ENCODE measurements around the gene DRAP1. TPM values are rescaled to one million over a fixed set of nuclear protein-coding genes. Genes with fewer than 3 reads are reported as not detected.
"Not testable (repeated sequence)": the region's sequence is repeated elsewhere in the genome, so short reads cannot be mapped to it uniquely, and the experiment has no call there.

The DRAP1 gene
- polyA plus RNA-seq, 4 donors: 73.3 to 131 (median 95.7) TPM

GRCh38 chr11:65922565-65922964 is 3.3 kb downstream of the DRAP1 start:
- DNase-seq (ENCODE audit: low read depth in 4 of 4, low spot score in 2 of 4): no peak

DNA sequence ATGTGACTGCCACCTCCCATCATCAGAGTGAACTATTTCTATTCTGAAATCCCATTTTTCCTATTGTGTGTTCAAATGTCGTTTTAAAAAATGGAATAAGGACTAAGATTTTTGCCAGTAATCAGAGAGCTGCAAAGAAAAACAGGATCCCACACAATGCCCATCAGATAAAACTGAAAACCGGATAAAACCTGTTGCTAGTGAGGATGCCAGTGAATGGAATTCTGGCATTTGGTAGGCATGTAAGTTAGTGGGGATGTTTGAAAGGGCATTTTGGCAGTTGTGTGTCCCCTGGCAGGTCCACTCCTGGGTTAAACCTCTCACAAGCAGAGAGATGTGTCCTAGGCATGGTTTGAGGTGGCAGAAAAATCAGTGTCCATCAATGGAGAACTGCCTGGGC is 6.2 kb downstream of the DRAP1 start:
- DNase-seq (ENCODE audit: low read depth in 4 of 4, low spot score in 2 of 4): no peak

- no peak for DNase-seq (ENCODE audit: low read depth in 4 of 4, low spot score in 2 of 4)
These were observed 8.7 kb downstream of the DRAP1 start for GRCh38 chr11:65927904-65928397.

DNA sequence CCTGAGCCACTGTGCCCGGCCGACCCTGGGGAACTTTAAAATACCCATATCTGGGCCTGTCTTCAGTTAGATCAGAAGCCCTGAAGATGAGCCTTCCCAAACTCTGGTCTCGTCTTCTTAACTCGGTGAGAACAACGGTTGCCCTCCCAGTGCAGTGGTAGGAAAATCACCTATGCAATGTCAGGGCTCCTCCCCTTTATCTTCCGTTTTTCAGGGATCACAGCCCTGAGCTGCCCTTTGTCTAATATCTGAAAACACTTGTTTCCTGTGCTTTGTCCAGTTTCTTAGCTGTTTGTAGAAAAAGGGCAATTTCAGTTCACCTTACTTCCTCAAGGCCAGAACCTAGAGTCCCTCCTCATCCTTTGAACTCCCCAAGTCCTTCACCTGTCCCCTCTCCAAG is 9.4 kb downstream of the DRAP1 start:
- DNase-seq (ENCODE audit: low read depth in 4 of 4, low spot score in 2 of 4): no peak

GRCh38 chr11:65931773-65932557 is 12.7 kb downstream of the DRAP1 start:
- DNase-seq (ENCODE audit: low read depth in 4 of 4, low spot score in 2 of 4): no peak

GRCh38 chr11:65932558-65932919 is 13.3 kb downstream of the DRAP1 start:
- no peak for DNase-seq (ENCODE audit: low read depth in 4 of 4, low spot score in 2 of 4)

- DNase-seq (ENCODE audit: low read depth in 4 of 4, low spot score in 2 of 4): no peak
These were observed 14.8 kb downstream of the DRAP1 start for GRCh38 chr11:65934014-65934413.

DNA sequence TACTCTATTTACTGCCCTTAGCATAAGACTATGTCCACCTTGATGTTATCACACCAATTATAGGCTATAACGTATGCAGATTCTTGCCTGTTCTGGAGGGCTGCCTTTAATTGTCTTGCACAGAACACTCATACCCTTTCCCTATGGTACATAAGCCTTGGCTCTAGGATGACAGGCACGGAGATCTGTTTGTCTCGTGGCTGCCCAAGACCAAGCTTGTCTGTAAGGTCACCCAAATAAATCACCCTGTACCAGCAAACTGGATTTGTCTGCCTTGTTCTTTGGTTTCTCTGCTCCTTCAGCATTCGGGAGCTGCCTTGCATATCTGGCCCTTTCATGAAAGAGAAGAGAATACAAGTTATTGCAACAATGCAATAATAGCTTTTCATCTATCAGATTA is 18.5 kb downstream of the DRAP1 start:
- no peak for DNase-seq (ENCODE audit: low read depth in 4 of 4, low spot score in 2 of 4)

DNA sequence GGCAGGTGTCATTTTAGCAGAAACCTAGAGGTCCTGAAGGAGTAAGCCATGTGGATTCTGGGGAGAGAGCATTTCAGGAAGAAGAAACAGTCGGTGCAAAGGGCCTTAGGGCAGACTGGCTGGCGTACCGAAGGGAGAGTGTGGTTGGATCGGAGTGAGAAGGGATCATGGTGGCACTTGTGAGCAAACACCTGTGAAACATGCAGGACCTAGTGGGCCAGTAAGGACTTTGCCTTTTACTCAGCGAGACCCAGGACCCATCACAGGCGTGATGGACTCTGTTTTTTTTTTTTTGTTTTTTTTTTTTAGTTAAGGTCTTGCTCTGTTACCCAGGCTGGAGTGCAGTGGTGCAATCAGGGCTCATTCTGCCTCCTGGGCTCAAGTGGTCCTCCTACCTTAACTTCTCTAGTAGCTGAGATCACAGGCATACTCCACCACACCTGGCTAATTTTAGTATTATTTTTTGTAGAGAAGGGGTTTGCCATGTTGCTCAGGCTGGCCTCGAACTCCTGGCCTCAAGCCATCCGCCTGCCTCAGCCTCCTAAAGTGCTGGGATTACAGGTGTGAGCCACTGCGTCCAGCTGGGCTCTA is 22.6 kb downstream of the DRAP1 start:
- no peak for DNase-seq (ENCODE audit: low read depth in 4 of 4, low spot score in 2 of 4)

DNA sequence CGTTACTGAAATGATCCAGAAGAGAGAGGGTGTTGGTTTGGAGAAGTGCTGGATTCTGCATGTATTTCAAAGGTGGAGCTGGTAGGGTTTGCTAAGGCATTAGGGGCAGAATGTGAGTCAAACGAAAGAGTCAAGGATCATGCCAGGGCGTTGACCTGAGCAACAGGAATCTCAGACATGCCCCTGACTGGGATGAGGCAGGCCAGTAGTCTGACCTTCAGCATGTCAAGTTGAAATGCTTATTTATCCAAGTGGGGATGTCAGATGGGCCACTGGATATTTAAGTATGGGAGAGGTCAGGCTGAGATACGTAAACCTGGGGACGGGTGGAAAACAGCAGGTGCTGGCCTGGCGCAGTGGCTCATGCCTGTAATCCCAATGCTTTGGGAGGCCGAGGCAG is 23.3 kb downstream of the DRAP1 start:
- no peak for DNase-seq (ENCODE audit: low read depth in 4 of 4, low spot score in 2 of 4)

GRCh38 chr11:65944191-65944590 is 25.0 kb downstream of the DRAP1 start:
- no peak for DNase-seq (ENCODE audit: low read depth in 4 of 4, low spot score in 2 of 4)

DNA sequence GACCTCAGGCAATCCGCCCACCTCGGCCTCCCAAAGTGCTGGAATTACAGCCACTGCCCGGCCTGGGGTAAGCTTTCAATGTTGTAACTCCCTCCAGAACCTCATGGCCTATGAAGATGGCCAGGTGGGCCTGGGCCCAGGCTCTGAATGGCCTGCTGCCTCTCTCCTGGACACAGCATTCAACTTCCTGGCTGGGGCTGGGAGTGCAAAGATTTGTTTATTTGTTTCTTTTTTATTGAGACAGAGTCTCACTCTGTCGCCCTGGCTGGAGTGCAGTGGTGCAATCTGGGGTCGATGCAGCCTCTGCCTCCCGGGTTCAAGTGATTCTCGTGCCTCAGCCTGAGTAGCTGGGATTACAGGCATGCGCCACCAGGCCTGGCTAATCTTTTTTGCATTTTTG is 25.5 kb downstream of the DRAP1 start:
- DNase-seq (ENCODE audit: low read depth in 4 of 4, low spot score in 2 of 4): no peak

- no peak for DNase-seq (ENCODE audit: low read depth in 4 of 4, low spot score in 2 of 4)
These were observed 26.2 kb downstream of the DRAP1 start, which contains the start of gene TSGA10IP for GRCh38 chr11:65945430-65945911. TSGA10IP (plus strand) TSS chr11:65945480; CDS start chr11:65945676, 196 bp downstream.

DNA sequence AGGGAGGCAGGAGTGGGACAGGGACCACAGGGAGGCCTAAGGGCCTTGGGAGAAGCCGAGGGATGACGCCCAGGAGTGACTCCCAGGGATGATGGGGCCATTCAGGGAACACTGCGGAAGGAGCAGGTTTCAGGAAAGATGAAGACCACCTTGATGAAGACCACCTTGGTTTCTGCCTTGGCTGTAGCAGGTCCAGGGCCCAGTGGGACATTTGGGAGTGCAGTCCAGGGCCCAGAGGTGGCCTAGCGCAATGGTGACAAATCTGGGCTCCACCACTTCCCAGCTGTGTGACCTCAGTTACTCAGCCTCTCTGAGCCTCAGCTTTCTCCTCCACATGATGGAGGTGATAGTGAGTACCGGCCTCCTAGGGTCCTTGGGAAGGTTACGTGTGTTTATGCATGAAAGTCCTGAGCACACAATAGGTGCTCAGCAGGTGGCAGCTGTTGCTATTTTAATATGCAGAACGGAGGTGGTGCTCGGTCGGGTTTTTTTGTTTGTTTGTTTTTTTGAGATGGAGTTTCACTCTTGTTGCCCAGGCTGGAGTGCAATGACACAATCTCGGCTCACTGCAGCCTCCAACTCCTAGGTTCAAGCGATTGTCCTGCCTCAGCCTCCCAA is 26.8 kb downstream of the DRAP1 start:
- DNase-seq (ENCODE audit: low read depth in 4 of 4, low spot score in 2 of 4): no peak

DNA sequence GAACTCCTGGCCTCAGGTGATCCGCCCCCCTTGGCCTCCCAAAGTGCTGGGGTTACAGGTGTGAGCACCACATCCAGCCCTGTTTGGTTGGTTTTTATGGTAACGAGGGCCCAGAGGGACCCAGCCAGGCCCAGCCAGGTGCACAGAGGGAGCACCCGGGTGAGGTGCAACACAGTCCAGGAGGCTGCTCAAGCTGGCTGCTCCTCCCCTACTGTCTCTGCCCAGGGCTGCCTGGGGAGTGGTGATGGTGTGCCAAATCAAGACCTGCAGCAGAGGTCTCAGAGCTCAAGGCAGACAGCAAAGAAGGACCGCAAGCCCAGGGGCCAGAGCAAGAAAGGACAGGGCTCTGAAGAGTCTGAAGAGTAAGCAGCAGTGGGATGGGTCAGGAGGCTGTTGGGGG is 27.4 kb downstream of the DRAP1 start:
- DNase-seq (ENCODE audit: low read depth in 4 of 4, low spot score in 2 of 4): no peak

DNA sequence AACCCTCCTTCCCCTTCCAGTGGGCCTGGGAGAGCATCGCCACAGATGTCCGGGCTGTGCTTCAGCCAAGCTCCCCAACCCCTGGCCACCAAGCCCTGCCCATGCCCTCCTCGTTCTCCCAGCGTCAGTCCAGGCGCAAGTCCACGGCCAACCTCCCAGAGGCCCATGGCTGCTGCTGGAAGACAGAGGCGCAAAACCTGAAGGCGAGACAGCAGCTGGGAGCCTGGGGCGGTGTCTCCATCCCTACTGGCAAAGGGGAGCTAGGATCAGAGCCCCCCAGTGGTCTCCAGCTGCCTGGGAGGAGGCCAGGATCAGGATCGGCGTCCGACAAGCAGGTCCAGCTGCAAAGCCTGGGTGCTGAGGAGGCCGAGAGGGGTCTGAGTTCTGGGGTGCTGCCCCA is 27.9 kb downstream of the DRAP1 start:
- no peak for DNase-seq (ENCODE audit: low read depth in 4 of 4, low spot score in 2 of 4)

GRCh38 chr11:65947603-65948125 is 28.4 kb downstream of the DRAP1 start:
- no peak for DNase-seq (ENCODE audit: low read depth in 4 of 4, low spot score in 2 of 4)

DNA sequence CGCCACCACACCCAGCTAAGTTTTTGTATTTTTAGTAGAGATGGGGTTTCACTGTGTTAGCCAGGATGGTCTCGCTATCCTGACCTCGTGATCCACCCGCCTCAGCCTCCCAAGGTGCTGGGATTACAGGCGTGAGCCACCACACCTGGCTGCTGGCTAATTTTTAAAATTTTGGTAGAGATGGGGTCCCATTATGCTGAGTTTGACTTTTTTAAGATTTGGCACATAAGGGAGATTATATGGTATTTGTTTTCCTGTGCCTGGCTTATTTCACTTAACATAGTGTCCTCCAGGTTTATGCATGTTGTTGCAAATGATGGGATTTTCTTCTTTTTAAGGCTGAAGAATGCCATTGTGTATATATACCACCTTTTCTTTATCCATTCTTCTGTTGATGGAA is 31.5 kb downstream of the DRAP1 start:
- not testable (repeated sequence) for DNase-seq (ENCODE audit: low read depth in 4 of 4, low spot score in 2 of 4)

DNA sequence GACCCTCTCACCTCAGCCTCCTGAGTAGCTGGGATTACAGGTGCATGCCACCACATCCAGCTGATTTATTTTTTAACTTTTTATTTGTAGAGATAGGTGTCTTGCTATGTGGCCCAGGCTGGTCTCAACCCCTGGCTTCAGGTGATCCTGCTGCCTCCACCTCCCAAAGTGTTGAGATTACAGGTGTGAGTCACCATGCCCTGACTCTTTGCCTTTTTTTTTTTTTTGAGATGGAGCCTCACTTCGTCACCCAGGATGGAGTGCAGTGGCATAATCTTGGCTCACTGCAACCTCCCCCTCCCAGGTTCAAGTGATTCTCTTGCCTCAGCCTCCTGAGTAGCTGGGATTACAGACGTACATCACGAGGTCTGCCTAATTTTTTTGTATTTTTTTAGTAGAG is 32.4 kb downstream of the DRAP1 start:
- not testable (repeated sequence) for DNase-seq (ENCODE audit: low read depth in 4 of 4, low spot score in 2 of 4)

GRCh38 chr11:65952052-65952521 is 32.9 kb downstream of the DRAP1 start:
- no peak for DNase-seq (ENCODE audit: low read depth in 4 of 4, low spot score in 2 of 4)

DNA sequence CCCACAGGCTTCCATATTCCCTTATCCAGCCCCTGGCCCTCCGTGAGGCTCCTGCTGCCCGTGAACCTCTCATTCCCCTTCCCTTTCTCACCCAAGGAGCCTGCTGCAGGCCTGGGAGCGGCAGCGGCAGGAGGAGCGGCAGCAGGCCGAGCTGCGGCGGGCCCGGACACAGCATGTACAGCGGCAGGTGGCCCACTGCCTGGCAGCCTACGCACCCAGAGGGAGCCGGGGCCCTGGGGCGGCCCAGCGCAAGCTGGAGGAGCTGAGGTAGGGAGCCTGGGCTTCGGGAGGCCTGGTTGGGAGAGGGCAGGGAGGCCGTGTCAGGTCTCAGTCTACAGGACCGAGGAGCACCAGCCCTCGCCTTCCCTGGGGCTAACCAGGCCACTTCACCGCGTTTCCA is 34.2 kb downstream of the DRAP1 start:
- no peak for DNase-seq (ENCODE audit: low read depth in 4 of 4, low spot score in 2 of 4)
